Thoracic aorta (tissue), 2 donors: ENCODE data around the gene CEPT1. TPM values are rescaled to one million over a fixed set of nuclear protein-coding genes. Genes with fewer than 3 reads are reported as not detected.

Source experiments
- ATAC-seq: fragments of 150-250 bp; one replicate; pipeline ENCODE4 v1.8.0; 2017; ENCODE audit warnings: low read depth; ENCODE audit not compliant: insufficient number of reproducible peaks, low FRiP score
- DNase-seq: peaks from one replicate; pipeline ENCODE4 v3.0.0-alpha.2; 2020; ENCODE audit warnings: low spot score
- H3K27ac ChIP-seq, 2 donors: fragments of 200-600 bp; sonication (generic); 1 replicate in 1 of 2; 2 replicates in 1 of 2; pipeline ENCODE4 v1.5.1; 2016; ENCODE audit warnings: mild to moderate bottlenecking in 2 of 2, moderate library complexity in 2 of 2
- H3K27me3 ChIP-seq: fragments of 200-600 bp; sonication (generic); replicated peaks from 2 replicates; pipeline ENCODE4 v1.6.0; 2016; ENCODE audit warnings: mild to moderate bottlenecking; ENCODE audit not compliant: insufficient read depth
- H3K36me3 ChIP-seq: fragments of 200-600 bp; sonication (generic); one replicate; pipeline ENCODE4 v1.5.1; 2016
- H3K4me1 ChIP-seq, 2 donors: fragments of 200-600 bp; sonication (generic); 1 replicate in 1 of 2; 2 replicates in 1 of 2; pipeline versions ENCODE4 v1.5.1 to v1.6.0; 2016; ENCODE audit warnings: low read depth in 2 of 2, mild to moderate bottlenecking in 1 of 2; ENCODE audit not compliant: control insufficient read depth in 1 of 2
- H3K4me3 ChIP-seq: fragments of 200-600 bp; sonication (generic); 2 replicates; pipeline ENCODE4 v1.5.1; 2016; ENCODE audit warnings: mild to moderate bottlenecking
- H3K9me3 ChIP-seq: fragments of 200-600 bp; sonication (generic); 2 replicates; pipeline ENCODE4 v1.5.1; 2016
- total RNA-seq, 2 donors: library from RNA; depleted of rRNA; stranded (reverse); fragments of >200 nt; gene quantifications; one replicate each; pipeline versions ENCODE4 v1.1.0 to v1.2.3, GENCODE V29; 2016
- TF ChIP-seq, protein P1 (sequence below): fragments of 200-600 bp; sonication (generic); IDR thresholded peaks from one replicate; pipeline ENCODE4 v1.5.1; 2019; ENCODE audit warnings: antibody characterized with exemption

CEPT1 gene
- total RNA-seq, 2 donors from 2014 or later, result 31.0 to 33.5 TPM

DNA sequence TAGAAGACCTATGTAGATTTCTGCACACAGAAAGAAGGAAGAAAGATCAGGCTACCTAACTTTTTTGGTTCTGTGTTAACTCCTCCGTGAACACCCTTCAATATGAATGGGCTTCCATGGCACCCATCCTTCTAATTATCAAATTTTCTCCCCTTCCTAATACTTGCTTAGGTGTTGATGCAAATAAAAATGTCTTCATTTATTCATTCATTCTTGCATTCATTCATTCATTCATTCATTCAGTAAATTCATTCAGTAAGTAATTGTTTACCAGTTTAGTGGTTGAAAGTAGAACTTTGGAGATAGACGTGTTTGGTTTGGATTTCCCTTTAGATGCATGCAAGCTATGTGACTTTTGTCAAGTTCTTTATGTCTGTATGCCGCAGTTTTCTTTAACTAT, 92.1 kb downstream of the CEPT1 start:
- Histone ChIP-seq H3K4me3 (no peak overlapping the region), H3K4me1 (peaks cover 6 to 17% of the 10 kb centered on the region in 2 donors), H3K36me3 (no peaks in the 10 kb centered on the region), H3K9me3 (no peaks in the 10 kb centered on the region), H3K27me3 (no peaks in the 10 kb centered on the region), H3K27ac (no peak overlapping the region)
- DNase-seq, result no peak
- TF ChIP-seq, protein P1, sequence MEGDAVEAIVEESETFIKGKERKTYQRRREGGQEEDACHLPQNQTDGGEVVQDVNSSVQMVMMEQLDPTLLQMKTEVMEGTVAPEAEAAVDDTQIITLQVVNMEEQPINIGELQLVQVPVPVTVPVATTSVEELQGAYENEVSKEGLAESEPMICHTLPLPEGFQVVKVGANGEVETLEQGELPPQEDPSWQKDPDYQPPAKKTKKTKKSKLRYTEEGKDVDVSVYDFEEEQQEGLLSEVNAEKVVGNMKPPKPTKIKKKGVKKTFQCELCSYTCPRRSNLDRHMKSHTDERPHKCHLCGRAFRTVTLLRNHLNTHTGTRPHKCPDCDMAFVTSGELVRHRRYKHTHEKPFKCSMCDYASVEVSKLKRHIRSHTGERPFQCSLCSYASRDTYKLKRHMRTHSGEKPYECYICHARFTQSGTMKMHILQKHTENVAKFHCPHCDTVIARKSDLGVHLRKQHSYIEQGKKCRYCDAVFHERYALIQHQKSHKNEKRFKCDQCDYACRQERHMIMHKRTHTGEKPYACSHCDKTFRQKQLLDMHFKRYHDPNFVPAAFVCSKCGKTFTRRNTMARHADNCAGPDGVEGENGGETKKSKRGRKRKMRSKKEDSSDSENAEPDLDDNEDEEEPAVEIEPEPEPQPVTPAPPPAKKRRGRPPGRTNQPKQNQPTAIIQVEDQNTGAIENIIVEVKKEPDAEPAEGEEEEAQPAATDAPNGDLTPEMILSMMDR, result no peak
- ATAC-seq, result no peak

DNA sequence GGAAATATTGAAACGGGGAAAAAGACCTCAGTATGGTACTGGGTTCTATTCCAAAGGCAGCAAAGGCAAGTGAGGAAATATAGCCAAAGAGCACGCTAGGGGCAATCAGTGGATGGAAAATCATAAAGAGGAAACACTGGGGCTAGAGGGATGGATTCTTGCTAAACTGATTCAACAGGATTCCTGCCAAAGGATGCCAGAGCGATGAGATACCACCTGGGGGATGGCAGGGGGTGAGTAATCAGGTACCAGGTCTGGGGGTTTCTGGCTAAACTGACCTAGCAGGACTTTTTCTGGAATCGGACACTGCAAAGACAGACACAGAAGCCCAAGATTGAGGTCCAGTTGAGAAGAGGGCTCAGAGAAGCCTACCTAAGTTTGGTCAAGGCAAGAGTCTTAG, 94.2 kb downstream of the CEPT1 start:
- Histone ChIP-seq H3K9me3 (no peaks in the 10 kb centered on the region), H3K4me3 (no peak overlapping the region), H3K36me3 (no peaks in the 10 kb centered on the region), H3K27ac (no peak overlapping the region), H3K27me3 (no peaks in the 10 kb centered on the region), H3K4me1 (no peaks in the 10 kb centered on the region)
- ATAC-seq (no peak), DNase-seq (no peak)
- TF ChIP-seq, protein P1, result no peak

Other genes starting within 250 kb of the CEPT1 start
- 1 to 10 TPM; 3.0 TPM for gene LRIF1, start 176.3 kb upstream of the CEPT1 start, total RNA-seq
- gene DRAM2, start 130 bp upstream of the CEPT1 start, total RNA-seq, result 10 to 100 TPM; 27.7 to 50.8 TPM
- 10 to 100 TPM; 15.8 to 19.8 TPM for gene DENND2D, start 60.4 kb downstream of the CEPT1 start, total RNA-seq
- 1 to 10 TPM; 2.2 to 5.9 TPM for gene CHI3L2, start 87.5 kb downstream of the CEPT1 start, total RNA-seq
- not detected for gene CHIA, start 150.6 kb downstream of the CEPT1 start, total RNA-seq